HG02571 (cell line): ENCODE measurements around the gene OR2W1.

Source experiments
- ATAC-seq: cut with Tn5 transposase; IDR thresholded peaks from one replicate; pipeline ENCODE4 v1.9.1; 2021; ENCODE audit warnings: mild to moderate bottlenecking, moderate library complexity; ENCODE audit not compliant: unreplicated experiment

OR2W1 gene

DNA sequence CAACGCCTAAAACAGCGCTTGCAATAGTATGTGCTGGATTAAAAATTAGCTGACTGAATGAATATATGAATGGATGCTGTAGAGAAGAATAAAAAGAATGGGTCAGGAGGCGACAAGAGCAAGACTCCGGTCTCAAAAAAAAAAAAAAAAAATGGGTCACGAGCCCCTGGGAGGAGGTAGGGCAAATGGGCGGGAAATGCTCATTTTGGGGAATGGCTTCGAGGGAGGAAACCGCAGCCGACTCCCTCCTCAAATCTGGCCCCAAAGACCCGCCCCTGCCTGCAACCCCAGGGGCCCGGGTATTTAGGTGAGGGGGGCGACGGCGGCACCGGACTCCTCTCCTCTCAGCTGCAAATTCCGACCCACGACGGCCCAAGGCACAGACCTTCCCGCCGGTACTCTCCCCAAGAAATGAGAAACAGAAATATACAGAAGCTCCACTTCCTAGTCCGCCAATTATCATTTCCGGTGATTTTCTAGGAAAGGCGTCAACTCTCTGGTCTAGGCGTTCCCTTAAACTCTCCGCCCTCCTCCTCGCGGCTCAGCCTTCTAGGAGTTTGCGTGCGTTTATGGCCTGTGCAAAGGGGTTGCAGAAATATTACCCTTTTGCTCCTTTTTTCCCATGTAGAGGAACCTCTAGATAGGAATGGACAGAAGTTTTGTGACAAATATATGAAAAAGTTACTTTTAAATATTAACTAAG, 39.6 kb downstream of the OR2W1 start, which contains the start of gene ZNF311:
Gene ZNF311 (minus strand): TSS at position 133 of the 703 bp plus-strand sequence. CDS start 1,361 bp downstream, outside the sequence.
- no peak for ATAC-seq

DNA sequence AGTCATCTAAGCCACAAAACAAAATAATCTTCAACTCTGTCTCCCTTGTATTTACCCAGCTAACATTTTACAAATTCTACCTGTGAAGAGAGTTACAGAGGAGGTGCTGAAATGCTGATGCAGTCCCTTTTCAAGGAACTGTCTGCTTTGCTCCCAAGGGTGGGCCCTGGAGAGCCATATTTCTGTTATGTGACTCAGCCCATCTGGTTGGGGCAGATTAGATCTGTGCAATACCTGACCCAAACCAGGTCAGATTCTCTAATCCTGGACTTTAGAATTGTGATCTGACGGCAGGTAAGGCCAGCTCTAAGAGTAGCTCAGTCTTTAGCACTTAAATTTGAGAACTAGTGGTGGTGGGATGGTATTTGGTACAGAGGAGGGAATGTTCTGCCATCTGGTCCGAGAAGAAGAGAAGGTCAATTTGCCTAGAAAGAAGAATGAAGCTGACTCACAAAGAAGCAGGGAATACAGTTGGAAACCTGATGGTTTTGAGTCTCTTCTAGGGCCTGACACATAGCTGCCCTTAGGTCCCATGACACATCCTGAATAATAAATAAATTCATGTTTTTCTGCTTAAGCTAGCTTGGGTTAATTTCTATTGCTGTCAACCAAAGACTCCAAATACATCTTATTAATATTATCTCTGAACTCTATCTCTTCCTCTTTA, 48.0 kb downstream of the OR2W1 start:
- ATAC-seq = no peak

DNA sequence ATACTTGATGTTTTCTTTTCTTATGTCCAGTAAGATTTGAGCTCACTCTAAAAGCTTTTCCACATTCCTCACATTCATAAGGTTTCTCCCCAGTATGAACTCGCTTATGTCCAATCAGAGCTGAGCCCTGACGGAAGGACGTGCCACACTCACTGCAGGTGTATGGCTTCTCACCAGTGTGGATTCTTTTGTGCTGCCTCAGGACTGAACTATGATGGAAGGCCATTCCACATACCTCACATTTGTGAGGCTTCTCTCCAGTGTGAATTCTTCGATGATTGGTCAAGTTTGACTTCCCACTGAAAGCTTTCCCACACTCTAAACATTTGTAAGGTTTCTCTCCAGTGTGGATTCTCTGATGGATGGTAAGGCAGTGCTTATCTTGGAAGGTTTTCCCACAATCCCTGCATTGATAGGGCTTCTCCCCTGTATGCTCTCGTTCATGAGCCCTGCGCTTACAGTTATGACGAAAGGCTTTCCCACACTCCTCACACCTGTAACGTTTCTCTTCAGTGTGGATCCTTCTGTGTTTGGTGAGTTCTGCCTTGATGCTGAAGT, 49.8 kb downstream of the OR2W1 start:
- no peak for ATAC-seq
